Measurements from ENCODE around the gene PIEZO1.

- TF ChIP-seq CTCF (IDR thresholded peaks at IDR 0.05) (no peak), POLR2A (IDR thresholded peaks at IDR 0.05) (no peak)
These were observed 52.1 kb downstream of the PIEZO1 start for GRCh38 chr16:88732961-88733294.
